ENCODE data around the gene PCYT1B. TPM values are rescaled to one million over a fixed set of nuclear protein-coding genes. Genes with fewer than 3 reads are reported as not detected.

The PCYT1B gene
- total RNA-seq, 1 donor from 2014 or later: 0.32 TPM

DNA sequence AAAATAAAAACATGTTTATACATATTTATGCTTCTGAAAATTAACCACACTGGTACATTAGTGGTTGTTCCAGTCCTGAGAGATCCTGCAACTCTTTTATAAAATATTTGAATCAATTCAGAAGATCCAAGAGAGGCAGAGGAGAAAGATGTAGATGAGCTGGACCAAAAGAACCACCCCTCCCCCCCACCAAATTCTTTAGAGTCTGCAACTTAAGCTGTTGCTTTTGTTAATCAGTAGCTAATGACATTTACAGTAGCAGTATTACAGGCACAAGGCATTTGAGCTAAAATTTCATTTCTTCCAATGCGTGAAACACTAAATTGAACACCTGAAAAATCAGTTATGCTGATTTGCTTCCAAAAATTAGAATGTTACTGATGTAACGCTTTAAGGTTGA lies 120.5 kb downstream of the PCYT1B start:
- no peak for DNase-seq (ENCODE audit: low spot score)

DNA sequence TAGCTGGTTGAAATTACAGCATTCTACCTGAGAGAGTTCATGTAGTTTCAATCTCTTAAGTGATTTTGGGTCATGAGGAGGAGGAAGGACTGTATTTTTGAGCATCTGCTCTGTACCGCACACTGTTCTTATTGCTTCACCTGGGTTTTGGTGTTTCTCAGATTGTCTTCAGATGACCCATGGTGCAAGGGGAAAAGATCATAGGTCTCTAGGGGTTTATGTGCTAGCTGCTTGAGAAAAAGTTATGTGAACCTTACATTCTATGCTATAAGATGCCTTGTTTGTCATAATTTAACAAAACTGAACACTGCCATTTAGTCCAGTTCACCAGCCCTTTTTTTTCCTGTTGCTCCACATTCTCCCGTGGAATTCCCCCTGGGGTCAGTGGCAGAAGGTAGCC lies 121.7 kb downstream of the PCYT1B start:
- DNase-seq (ENCODE audit: low spot score): no peak

DNA sequence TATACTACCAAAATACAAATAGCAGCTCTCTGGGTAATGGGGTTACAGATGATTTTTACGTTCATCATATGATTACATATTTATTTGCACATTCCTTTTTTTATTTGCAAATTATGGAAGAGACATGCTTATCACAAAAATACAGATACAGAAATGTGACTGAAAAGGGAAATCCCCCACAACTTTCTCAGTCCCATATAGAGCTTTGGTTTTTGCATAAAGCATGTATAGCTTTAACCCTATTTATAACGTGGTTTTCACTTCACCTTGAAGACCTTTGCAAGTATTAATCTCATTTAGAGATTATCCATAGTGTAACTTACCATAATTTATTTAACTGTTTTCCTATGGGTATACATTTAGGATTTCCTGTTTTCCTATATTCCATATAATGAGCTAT lies 126.7 kb downstream of the PCYT1B start:
- no peak for DNase-seq (ENCODE audit: low spot score)

GRCh38 chrX:24515447-24515846 lies 131.7 kb downstream of the PCYT1B start:
- no peak for DNase-seq (ENCODE audit: low spot score)

- no peak for DNase-seq (ENCODE audit: low spot score)
Measured at GRCh38 chrX:24513416-24513815, 133.7 kb downstream of the PCYT1B start.

DNA sequence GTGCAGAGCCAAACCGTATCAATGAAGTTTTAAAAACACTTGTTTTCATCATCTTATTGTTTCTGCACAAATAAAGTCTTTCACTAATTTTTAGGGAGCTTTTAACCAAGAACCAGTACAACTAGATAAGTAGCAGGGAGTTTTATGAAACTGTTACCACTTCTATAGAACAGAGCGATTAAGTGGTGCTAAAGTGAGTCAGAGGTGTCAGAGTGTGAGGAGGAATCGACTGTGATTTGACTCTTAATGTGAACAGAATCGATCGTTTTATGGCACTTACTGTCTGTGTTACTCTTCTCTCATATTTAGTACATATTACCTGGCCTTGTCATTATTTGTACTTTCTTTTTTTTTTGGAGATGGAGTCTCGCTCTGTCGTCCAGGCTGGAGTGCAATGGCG lies 138.8 kb downstream of the PCYT1B start:
- no peak for DNase-seq (ENCODE audit: low spot score)

Other genes with a start within 250 kb of the PCYT1B start
- 14.3 TPM for gene PDK3, start 182.1 kb downstream of the PCYT1B start, total RNA-seq
- gene POLA1, start 46.6 kb upstream of the PCYT1B start, total RNA-seq: 7.8 TPM